ENCODE measurements around the gene IL1A. TPM values are rescaled to one million over a fixed set of nuclear protein-coding genes. Genes with fewer than 3 reads are reported as not detected.

Gene IL1A
- total and polyA plus RNA-seq, 9 of the 15 experiments (the other 6 are each of a cell fraction or from before 2014, with no cell fraction given), result 0.03 to 0.27 (median 0.14) TPM; not detected in 2

- TF ChIP-seq, protein P1, sequence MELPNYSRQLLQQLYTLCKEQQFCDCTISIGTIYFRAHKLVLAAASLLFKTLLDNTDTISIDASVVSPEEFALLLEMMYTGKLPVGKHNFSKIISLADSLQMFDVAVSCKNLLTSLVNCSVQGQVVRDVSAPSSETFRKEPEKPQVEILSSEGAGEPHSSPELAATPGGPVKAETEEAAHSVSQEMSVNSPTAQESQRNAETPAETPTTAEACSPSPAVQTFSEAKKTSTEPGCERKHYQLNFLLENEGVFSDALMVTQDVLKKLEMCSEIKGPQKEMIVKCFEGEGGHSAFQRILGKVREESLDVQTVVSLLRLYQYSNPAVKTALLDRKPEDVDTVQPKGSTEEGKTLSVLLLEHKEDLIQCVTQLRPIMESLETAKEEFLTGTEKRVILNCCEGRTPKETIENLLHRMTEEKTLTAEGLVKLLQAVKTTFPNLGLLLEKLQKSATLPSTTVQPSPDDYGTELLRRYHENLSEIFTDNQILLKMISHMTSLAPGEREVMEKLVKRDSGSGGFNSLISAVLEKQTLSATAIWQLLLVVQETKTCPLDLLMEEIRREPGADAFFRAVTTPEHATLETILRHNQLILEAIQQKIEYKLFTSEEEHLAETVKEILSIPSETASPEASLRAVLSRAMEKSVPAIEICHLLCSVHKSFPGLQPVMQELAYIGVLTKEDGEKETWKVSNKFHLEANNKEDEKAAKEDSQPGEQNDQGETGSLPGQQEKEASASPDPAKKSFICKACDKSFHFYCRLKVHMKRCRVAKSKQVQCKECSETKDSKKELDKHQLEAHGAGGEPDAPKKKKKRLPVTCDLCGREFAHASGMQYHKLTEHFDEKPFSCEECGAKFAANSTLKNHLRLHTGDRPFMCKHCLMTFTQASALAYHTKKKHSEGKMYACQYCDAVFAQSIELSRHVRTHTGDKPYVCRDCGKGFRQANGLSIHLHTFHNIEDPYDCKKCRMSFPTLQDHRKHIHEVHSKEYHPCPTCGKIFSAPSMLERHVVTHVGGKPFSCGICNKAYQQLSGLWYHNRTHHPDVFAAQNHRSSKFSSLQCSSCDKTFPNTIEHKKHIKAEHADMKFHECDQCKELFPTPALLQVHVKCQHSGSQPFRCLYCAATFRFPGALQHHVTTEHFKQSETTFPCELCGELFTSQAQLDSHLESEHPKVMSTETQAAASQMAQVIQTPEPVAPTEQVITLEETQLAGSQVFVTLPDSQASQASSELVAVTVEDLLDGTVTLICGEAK (IDR thresholded peaks at IDR 0.05), result no peak
- TF ChIP-seq, protein P1 (CRISPR knock-in tag; IDR thresholded peaks at IDR 0.05), result no peak
- TF ChIP-seq ZNF282 (CRISPR knock-in tag; IDR thresholded peaks at IDR 0.05), result no peak
- TF ChIP-seq ZC3H4 (CRISPR knock-in tag; IDR thresholded peaks at IDR 0.05; ENCODE audit: borderline replicate concordance), result no peak
- TF ChIP-seq MTA3 (IDR thresholded peaks at IDR 0.05; ENCODE audit: borderline replicate concordance), result peak; percentile 62; the same call in 1 of the 2 replicates
- TF ChIP-seq BMI1 (IDR thresholded peaks at IDR 0.05; ENCODE audit: low read length), result no peak
- TF ChIP-seq ZNF143 (CRISPR knock-in tag; IDR thresholded peaks at IDR 0.05), result no peak
- TF ChIP-seq RBM39 (optimal IDR thresholded peaks at IDR 0.05; ENCODE audit: low read depth, low read length), result peak; percentile 81
- TF ChIP-seq, protein P2, sequence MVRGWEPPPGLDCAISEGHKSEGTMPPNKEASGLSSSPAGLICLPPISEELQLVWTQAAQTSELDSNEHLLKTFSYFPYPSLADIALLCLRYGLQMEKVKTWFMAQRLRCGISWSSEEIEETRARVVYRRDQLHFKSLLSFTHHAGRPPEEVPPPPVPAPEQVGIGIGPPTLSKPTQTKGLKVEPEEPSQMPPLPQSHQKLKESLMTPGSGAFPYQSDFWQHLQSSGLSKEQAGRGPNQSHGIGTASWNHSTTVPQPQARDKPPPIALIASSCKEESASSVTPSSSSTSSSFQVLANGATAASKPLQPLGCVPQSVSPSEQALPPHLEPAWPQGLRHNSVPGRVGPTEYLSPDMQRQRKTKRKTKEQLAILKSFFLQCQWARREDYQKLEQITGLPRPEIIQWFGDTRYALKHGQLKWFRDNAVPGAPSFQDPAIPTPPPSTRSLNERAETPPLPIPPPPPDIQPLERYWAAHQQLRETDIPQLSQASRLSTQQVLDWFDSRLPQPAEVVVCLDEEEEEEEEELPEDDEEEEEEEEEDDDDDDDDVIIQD (CRISPR knock-in tag; IDR thresholded peaks at IDR 0.05), result no peak
- no peak for TF ChIP-seq ZZZ3 (IDR thresholded peaks at IDR 0.05)
- peak; percentile 98 for TF ChIP-seq DEAF1 (CRISPR knock-in tag; IDR thresholded peaks at IDR 0.05)
- TF ChIP-seq RAD21 (CRISPR knock-in tag; conservative IDR thresholded peaks at IDR 0.05 in 1 of 2, IDR thresholded peaks at IDR 0.05 in 1 of 2), result peak; percentile 99 to 100
- no peak for TF ChIP-seq RHOXF2B (CRISPR knock-in tag; conservative IDR thresholded peaks at IDR 0.05)
- TF ChIP-seq GATAD2A (IDR thresholded peaks at IDR 0.05), result no peak
- no peak for TF ChIP-seq ZNF280B (CRISPR knock-in tag; IDR thresholded peaks at IDR 0.05)
Measured at GRCh38 chr2:112726487-112727190, 57.7 kb downstream of the IL1A start (continued).

All from K562 (cell line).